Inflammatory macrophage (primary cell): ENCODE measurements around the gene SEPSECS.

ENCODE experiments used
- DNase-seq, 2 donors: peaks; one replicate each; pipeline ENCODE4 v3.0.0-alpha.2; 2020 to 2022

Gene SEPSECS

DNA sequence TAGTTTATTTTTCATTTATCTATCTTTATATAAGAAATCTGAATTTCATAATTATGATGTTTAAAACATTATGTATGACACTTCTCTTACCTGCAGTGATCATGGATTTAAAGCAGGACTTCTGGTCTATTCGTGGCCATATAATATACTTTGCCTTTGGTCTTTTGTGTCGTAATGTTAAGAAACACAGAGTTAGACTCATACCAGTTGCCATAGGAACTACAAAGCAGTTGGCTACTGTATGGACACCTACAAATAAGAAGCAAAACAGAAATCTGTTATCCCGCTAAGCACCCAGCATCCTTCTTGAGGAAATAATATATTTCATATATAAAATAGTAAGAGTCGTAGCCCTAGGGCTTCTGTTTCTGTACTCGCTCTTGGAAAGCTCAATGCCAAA lies 4.3 kb downstream of the SEPSECS start:
- no peak for DNase-seq

DNA sequence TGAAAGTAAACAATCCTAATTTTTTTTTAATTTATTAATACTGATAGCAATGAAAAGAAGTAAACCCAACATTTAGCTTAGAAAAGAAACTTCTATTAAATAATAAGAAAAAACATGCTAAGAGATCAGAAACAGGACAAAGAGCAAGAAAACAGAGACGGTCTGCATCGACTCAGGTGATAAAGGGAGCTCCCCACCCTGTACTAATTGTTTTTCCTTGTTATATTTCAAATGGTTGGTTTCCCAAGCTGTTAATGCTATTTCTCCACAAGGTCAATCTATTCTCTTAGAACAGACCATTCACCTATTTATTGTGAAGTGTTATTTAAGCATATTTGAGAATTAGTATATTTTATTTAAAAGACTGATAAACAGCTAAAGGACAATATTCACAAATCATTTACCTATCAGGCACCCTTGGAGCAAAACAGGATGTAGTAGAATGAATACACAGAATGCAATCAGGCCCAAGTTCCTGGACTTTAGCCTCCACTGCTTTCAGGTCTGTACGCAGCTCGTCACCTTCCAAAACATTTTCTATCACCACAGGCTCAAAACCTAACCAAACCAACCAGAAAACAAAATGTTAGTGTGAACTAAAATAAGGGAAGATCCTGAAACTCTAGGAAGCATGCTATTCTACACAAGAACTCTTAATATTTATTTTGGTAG lies 5.5 kb downstream of the SEPSECS start:
- DNase-seq, result no peak

DNA sequence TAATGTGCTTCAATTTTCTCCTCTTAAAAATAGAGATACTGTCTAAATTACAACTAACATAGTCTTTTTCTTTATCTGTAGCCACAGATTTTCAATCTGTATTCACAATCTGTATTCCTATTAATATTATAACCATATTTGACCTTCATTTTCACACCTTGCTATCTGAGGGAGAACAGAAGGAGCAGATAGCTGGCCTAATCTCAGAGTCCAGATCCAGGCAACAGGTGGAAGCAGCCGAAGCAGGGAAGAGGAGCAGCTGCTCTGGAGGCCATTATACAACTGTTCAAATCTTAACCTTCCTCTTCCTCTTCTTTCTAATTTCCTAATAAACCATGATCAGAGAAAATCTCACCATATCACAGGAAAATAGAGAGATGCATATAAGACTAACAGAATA lies 14.2 kb downstream of the SEPSECS start:
- DNase-seq, result no peak

DNA sequence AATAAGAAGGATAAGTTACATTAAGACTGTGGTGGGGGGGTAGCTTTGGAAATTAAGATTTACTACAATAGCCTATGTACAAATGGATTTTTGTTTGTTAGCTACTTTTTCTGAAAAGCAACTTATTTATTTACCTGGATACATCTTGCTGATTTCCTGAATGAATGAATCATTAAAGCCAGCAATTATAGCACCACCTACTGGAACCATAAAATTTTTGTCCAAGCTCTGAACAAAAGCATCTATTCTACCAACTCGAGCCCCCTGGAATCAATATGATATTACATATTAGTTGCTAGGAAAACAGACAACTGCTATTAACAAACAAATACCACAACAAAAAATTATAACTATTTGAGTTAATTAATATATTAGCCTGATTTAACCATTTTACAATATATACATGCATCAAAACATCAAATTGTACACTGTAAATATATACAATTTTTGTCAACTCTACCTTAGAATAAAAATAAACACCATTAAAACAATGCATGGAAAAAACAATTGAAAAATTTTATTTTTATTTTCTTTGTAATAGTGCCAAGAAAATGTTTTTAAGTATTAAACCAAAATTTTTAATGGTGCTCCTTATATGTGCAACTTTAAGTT lies 15.3 kb downstream of the SEPSECS start:
- DNase-seq, result peak in 1 of 2 donors; percentile 14

DNA sequence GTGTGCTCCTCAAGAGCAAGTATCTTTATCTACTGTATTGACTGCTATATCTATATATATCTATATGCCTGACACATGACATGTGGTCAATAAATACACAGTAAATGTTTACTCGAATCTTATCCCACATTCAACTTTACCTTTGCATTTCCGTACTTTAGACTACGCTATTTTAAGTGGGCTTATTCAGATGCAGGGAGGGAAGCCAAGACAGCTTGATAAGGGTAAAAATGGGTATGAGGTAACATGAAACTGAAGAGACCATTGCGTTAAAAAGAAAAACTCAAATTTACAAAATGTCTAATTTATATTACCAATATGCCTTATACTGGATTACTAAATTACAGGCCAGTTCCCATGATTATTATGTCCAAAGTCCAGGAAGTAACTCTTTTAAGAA lies 17.8 kb downstream of the SEPSECS start:
- DNase-seq, result no peak

DNA sequence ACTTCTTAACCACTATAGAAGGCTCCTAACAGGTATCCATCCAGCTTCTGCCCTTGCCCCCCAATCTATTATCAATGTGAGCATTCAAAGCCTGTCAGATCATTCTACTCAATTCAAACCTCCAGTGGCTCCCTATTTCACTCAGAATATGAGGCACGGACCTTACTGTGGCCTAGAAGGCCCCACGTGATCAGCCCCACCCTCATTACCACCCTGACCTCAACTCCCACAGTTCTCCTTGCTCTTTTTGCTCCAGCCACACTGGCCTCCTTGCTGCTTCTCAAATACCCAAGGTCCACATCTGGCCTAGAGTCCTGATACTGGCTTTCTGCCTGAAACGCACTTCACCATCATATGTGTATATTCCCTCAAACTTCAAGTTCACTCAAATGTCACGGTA lies 18.7 kb downstream of the SEPSECS start:
- DNase-seq, result no peak

DNA sequence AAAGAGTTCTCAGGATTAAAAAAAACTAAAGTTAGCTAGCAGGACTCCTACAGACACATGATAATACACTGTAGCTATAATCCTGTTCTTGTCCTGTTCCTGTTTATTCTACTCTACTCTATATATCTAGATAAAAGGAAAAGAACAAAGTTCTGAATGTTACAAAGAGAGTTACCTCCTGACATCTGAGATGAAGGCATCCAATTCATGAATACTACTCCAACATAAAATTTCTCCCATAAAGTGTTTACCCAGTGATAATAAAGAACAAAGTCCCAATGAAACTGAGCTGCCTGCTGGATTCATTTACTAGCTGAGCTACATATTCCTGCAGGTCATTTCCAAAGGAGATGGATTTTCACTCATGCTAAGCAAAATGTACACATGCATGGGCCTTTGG lies 27.1 kb downstream of the SEPSECS start:
- no peak for DNase-seq

DNA sequence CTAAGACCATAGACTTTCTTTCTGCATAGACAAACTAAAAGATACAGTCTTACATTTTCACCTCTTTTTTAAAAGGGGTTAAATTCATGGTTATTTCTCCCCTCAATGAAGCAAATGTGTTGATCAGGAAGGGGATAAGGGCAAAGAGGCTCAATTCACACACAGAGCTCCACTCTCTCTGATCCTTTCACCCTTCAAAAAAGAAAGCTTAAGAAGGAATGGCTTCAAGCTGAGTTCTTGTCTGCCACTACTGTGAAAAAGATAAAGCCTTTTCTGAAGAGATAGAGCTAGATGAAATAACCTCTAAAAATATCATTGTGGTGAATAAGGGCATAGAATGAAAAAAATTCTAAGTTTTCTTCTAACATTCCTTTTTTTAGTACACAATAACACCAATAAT lies 28.3 kb downstream of the SEPSECS start:
- no peak for DNase-seq

DNA sequence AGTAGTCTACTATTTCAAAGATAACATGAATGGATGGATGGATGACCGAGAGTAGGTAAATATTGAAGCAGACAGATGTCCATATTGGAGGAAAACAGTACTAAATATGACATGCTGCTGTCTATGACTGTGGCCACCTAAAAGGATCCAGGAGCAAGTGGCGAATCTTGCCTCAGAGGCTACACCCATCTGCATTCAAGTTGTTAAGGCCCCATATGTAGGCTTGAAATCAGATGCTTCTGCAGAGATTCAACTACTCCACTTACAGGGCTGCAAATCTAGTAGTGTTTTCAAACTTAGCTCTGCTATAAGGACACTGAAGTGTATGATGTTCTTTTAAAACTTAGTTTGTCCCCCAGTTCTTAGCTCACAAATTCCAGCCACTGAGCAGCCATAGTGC lies 28.9 kb downstream of the SEPSECS start:
- no peak for DNase-seq

DNA sequence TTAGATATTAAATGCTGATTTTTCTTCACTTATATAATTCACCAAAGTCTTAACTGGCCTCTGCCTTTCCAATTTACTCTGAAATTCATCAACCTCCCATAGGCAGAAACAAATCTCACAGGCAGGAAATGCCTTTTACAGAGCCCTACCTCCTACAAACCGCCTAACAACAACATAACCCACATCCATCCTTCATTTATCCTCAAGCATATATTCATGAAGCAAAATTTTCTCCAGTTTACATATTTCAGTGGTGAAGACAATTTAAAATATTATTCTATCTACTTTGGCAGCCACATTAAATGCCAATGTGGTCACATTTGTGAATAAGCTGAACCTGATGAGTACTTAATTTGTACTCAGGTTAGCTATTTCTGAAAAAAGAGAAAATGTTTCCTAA lies 30.3 kb downstream of the SEPSECS start:
- DNase-seq, result no peak

DNA sequence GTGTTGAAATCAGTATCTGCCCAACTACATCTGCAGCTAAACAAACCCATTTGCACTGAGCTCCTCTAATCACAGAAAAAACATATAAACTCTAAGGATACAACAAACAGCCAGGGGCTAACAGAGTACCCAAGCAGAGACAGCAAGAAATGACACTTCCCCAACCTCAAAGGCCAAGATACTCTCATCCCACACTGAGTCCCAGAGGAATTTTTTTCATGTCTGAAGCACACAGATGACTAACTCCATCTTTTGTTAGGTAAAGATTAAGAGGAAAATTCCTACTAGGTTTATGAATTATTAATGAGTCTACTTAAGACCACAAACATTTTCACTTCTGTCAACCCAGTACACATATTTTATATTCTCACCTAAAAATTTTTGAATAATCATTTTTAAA lies 31.6 kb downstream of the SEPSECS start:
- DNase-seq, result no peak

DNA sequence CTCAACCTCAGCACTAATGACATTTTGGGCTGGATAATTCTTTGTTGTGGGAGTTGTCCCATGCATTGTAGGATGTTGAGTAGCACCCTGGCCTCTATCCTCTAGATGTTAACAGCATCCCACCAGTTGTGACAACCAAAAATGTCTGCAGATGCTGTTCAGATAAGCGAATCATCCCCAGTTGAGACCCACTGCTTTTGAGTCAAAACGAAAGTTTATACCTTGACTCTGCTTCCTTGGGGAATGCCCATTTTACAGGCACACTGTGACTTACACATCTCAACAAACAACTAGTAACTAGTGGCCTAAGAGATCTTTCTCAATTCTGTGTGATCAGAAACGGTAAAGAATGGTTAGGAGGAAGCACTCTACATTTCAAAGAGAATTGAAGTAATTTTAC lies 37.0 kb downstream of the SEPSECS start:
- no peak for DNase-seq

DNA sequence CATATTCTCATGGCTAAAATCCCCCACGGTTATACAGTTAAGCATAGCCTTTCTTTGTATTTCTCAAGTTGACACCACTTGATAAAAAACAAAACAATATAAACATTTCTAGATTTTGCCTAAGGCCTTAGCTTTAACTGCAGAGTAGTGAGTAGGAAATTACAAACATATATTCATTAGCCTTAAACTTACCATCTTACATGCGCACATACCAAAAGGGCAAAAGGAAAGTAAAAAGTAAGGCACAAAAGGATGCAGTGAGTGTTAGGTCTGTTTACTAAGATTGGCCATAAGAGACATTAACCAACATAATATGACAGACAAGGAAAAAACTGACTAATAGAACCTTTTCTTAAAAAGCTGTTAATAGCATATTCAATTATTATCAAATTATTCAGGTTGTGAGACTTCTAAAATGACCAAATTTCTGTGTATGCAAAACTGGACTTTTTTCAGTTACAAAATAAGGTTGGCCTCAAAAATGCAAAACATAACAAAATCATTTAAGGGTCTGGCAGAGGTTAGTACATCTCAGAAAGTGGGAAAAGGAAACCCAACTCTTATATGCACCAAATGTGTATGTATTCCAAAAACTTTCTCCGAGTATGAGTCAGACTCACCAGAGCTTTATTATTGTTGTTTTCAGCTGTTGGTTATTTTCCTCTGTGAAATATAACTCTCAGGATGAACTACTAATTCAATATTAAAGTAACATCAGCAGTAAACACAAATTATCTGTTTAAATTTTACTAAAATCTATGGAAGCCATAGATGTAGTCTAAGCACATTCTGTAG lies 39.9 kb downstream of the SEPSECS start:
- no peak for DNase-seq

DNA sequence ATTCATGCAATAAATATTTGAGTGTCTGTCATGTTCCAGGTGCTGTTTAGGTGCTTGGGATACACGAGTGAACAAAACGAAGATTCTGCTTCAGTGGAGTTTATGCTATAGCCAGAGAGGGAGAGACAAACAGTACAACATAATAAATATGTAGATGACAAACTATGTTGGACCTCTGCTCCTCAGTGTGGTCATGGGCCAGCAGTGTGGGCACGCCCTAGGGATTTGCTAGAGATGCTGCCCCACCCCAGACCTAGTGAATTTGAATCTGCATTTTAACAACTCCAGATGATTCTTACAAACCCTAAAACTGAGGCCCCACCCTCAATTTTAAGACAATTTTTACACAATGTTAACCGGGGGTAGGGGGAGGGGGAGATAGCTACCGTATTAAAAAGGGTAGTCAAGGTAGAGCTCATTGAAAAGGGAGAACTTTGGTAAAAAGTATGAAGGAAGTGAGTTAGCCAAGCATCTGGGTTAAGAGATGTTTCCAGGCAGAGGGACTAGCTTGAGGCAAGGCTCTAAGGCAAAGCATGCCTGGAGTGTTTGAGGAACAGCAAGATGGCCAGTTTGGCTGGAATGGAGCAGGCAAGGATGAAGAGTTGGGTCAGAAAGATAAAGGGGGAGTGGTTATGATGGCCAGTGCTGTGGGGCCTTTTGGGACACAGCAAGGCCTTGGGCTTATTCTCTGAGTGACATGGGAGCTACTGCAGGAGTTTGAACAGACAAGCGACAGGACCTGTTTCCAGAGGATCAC lies 42.4 kb downstream of the SEPSECS start:
- no peak for DNase-seq

DNA sequence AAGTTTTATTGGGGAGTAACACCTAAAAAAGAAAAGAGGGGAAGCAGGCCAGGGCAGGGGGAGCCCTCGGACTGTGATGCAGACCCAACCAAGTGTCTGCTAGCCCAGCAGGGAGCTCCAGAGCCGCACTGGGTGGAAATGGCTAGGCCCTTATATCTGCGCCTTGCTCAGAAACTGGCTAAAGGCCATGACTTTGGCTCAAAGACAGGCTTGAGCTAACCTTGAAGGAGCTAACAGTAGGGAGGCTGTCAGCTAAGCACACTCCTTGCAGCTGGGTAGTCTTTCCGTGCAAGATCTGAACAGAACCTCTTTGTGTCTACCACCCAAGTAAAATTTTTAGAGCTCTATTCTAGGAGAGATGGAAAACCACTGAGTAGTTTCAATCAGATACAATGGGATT lies 43.0 kb downstream of the SEPSECS start:
- no peak for DNase-seq

DNA sequence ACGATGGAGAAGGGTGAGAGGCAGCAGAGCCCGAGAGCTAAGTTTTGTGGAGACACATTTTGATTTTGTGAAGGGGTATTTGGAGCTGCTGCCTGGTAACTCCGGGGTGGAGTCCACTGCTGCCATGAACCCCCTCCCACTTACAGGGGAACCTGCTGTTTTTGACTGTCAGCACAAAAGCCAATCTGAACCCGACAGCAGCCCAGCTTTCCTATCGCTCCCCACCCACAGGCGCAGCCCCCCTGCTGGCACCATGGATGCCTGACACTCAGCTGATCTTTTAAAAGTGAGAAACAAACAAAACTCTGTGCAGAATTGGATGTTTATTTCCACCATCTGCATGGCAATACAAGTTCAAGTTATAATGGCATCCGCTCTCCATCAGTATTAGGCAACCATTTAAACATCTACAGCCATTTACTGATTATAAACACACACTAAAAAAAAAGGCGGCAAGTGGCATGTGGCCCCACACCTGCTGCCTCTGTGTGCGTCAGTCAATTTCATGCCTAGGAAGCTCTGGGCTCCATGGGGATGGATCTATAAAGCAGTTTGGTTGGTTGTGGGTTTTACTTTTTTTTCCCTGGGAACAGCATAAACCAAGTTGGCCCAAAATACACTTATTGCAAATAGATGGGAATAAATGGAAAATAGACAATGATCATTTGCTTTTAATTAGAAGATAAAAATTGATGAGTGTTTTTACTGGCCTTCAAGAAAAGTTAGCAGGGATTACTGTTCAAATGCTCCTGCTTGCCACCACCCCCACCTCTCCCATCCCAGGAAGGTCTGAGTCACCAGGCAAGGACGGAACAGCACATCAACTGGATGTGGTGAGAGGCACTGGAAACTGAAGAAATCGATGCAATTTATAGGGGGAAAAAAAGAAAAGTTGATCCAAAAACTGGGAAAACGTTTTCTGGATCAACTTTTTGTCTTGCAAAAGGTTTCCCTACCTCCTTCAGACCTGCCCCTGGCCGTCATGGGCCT lies 46.0 kb downstream of the SEPSECS start:
- no peak for DNase-seq

DNA sequence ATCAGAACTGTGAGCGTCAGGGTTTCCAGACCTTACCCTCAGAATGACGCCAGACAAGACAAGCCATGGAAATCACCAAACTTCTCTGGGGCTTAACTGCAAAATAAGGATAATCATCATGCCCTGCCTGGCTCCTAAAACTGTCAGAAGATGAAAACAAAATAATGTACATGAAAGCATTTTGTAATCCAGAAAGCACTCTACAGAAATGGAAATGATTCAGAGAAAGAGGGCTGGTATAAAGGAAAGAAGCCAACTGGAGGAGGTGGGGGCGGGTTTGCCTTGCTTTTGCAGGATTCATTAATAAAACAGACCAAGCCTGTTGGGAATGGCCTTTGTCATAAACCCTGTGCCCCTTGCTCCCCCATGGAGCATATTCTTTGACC lies 47.3 kb downstream of the SEPSECS start:
- DNase-seq, result no peak

DNA sequence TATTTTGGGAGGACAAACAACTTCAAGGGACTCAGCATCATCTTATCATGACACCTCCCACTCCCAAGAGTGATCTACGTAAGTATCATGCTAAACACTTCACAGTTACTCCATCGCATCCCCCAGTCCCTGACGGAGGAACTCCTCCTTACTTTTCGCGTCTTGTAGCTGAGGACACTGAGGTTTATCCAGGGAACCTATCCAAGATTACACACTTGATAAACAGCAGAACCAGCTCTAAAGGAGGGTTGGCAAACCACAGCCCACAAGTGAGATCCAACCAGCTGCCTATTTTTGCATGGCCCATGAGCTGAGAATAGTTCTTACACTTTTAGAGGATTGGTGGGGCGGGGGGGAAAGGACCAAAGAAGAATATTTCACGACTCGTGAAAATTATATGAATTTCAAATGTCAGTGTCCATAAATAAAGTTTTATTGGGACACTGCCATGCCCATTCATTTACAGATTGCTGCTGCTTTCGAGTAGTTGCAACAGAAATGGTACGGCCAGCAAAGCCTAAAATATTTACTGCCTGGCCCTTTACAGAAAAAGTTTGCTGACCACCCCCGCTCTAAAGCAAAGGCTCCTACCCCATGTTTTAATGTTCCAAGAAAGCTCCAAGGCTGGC lies 47.8 kb downstream of the SEPSECS start:
- no peak for DNase-seq

DNA sequence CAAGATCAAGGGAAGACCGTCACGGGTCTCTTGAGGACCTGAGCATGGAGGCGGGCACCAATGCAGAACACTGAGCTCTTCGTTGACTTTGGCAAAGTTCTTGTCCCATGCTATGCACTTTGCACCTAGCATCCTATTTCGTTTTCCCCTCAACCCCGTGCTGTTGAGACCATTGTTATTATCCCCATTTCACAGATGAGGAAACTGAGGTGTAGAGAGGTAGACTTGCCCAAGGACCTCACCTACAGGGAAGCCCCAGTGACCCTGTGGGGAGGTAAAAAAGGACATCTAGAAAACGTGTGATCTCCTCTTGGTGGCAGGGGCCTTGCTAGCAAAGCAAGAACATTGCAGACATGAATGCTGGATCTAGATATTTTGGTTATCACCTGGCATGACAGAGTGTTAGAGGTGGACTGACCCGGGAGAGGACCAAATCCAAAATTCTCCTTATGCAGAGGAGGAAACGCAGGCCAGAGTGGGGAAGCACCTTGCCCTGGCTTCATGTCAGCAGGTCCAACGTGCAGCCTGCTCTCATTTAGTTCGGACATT lies 48.5 kb downstream of the SEPSECS start:
- DNase-seq, result no peak

DNA sequence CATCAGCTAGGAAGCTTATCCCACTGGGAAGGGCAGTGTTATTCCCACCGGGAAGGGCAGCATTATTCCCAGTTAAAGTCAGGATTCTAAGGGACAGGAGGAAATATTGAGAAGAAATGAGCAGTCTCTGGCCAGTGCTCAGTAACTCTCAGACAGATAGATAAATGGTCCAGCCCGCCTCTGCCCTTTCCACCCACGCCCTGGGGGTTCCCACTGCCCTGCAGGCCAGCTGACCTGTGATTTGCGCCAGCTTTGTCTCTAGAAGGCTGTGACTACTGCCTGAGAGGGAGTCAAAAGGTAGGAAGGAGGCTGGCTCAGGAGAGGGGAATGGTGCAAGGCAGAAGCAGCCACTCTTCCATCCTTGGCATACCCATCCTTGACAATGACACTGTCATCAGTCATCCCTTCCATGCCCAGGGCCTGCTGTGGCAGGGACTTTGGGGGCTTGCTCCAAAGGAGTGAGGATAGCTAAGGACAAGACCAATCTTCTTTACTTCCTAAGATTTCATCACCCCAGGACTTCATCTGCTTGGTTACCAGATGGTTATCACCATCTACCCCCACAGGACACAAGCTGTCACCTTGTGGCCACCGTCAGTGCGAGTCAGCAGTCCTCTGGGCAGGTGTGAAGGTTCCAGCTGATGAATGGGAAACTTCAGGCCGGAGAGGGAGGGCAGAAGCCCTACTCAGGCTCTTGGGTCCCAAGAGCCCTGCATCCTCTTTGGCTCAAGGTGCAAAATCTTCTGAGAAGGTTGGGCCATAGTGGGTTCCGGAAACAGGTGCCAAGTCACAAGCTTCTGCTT lies 49.5 kb downstream of the SEPSECS start:
- DNase-seq, result no peak
